ENCODE measurements around the gene PEX7.

PEX7 gene

DNA sequence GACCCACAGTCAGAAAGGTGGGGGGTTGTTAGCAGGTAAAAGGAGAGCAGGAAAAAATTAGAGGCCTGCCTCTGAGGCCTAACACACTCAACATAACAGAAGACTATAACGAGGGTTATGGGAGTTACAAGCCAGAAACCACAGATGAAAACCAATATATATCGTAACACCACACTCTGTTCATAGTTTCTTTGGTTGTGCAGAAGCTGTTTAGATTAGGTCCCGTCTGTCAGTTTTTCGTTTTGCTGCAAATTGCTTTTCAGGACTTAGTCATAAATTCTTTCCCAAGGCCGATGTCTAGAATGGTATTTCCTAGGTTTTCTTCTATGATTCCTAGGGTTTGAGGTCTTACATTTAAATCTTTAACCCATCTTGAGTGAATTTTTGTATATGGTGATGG, 26.4 kb upstream of the PEX7 start:
- no peak for DNase-seq (ENCODE audit: low read depth)
- no peak overlapping the region for H3K4me3 ChIP-seq (ENCODE audit: control insufficient read depth, low read depth, low read length)
- TF ChIP-seq, protein P1, sequence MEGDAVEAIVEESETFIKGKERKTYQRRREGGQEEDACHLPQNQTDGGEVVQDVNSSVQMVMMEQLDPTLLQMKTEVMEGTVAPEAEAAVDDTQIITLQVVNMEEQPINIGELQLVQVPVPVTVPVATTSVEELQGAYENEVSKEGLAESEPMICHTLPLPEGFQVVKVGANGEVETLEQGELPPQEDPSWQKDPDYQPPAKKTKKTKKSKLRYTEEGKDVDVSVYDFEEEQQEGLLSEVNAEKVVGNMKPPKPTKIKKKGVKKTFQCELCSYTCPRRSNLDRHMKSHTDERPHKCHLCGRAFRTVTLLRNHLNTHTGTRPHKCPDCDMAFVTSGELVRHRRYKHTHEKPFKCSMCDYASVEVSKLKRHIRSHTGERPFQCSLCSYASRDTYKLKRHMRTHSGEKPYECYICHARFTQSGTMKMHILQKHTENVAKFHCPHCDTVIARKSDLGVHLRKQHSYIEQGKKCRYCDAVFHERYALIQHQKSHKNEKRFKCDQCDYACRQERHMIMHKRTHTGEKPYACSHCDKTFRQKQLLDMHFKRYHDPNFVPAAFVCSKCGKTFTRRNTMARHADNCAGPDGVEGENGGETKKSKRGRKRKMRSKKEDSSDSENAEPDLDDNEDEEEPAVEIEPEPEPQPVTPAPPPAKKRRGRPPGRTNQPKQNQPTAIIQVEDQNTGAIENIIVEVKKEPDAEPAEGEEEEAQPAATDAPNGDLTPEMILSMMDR (conservative IDR thresholded peaks at IDR 0.05; ENCODE audit: control insufficient read depth, insufficient read depth, low read depth, low read length): no peak

DNA sequence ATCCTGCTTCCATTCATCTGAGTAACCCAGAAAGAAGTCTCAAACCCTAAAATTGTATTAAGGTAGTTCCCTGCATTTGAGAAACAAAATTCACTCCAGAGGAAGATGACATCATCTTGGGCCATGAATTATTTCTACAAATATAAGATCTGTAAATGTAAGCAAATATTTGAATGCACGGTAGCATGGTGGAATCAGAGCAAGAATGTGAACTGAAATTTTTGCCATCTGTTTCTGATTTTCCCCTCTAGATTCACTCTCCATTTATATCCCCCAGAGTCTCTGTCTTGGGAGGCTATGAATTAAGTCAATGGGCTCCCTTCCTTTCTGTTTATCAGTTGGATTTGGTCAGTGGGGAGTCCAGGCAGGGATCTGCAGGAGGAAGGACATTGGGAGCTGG, 24.3 kb upstream of the PEX7 start:
- TF ChIP-seq, protein P1 (conservative IDR thresholded peaks at IDR 0.05; ENCODE audit: control insufficient read depth, insufficient read depth, low read depth, low read length): no peak
- no peak overlapping the region for H3K4me3 ChIP-seq (ENCODE audit: control insufficient read depth, low read depth, low read length)
- no peak for DNase-seq (ENCODE audit: low read depth)

DNA sequence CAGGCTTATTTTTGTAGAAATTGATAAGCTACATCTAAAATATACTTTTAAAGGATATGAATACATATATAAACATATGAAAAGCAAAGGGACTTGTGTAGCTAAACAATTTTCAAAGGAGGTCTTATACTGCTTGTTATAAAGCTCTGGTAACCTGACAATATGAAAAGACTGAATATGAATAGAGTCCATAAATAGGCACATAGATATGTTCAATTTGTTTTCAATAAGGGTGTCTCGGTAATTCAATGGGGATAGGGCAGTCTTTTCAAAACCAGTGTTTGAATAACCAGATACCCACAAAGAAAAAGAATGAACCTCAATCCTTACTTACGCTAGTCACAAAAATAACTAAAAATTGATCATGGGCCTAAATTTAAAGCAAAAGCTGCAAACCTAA, 20.8 kb upstream of the PEX7 start:
- DNase-seq (ENCODE audit: low read depth): no peak
- TF ChIP-seq, protein P1 (conservative IDR thresholded peaks at IDR 0.05; ENCODE audit: control insufficient read depth, insufficient read depth, low read depth, low read length): no peak
- no peak overlapping the region for H3K4me3 ChIP-seq (ENCODE audit: control insufficient read depth, low read depth, low read length)

DNA sequence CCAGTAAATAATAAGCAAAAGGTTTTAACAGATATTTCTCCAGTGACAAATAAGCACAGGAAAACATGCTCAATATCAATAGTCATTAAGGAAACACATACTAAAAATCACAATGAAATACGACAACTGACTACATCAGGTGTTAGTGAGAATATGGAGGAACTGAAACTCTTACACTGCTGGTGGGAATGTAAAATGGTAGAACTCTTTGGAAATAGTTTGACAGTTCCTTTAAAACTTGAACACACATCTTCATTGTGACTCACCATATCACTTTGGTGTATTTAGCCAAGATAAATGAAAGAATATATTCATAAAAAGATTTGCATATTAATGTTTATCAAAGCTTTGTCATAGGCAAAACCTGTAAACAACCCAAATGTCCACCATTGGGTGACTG, 18.8 kb upstream of the PEX7 start:
- no peak overlapping the region for H3K4me3 ChIP-seq (ENCODE audit: control insufficient read depth, low read depth, low read length)
- TF ChIP-seq, protein P1 (conservative IDR thresholded peaks at IDR 0.05; ENCODE audit: control insufficient read depth, insufficient read depth, low read depth, low read length): no peak
- no peak for DNase-seq (ENCODE audit: low read depth)

DNA sequence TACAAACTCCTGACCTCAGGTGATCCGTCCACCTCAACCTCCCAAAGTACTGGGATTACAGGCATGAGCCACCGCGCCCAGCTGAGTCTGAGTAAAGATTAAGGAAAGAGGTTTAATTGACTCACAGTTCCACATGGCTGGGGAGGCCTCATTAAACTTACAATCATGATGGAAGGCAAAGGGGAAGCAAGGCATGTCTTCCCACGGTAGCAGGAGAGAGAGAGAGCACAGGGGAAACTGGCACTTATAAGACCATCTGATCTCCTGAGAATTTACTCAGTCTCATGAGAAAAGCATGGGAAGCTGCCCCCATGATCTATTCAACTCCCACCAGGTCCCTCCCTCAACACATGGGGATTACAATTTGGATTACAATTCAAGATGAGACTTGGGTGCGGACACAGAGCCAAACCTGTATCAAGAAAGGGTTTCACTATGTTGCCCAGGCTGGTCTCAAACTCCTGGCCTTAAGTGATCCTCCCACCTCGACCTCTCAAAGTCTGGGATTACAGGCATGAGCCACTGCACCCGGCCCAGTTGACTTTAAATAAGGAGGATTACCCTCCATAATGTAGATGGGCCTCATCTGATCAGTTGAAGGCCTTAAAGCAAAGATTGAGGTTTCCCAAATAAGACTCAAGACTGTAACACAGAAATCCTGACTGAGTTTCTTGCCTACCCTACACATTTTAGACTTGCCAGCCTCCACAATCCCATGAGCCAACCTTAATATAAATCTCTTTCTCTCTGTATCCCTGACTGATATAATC, 13.1 kb upstream of the PEX7 start:
- no peak for DNase-seq (ENCODE audit: low read depth)
- TF ChIP-seq, protein P1 (conservative IDR thresholded peaks at IDR 0.05; ENCODE audit: control insufficient read depth, insufficient read depth, low read depth, low read length): no peak
- H3K4me3 ChIP-seq (ENCODE audit: control insufficient read depth, low read depth, low read length): no peak overlapping the region

DNA sequence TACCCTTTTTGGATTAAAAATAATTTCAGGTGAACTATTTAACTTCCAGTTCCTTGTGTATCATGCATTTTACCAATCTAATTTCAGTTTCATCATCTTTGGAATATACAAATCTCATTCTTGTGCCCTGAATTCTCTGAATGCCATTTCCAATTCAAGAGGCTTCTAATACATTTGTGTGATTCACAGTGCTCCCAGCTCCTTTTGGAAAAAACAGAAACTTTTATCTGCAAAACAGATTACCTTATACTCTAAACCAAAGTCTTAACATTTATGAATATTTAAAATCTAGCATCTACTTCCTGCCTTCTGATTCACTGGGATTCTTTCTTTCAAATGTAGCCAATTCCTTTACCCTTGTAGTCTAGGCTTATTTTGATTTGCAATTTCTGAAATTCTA, 11.1 kb upstream of the PEX7 start:
- H3K4me3 ChIP-seq (ENCODE audit: control insufficient read depth, low read depth, low read length): no peak overlapping the region
- no peak for DNase-seq (ENCODE audit: low read depth)
- TF ChIP-seq, protein P1 (conservative IDR thresholded peaks at IDR 0.05; ENCODE audit: control insufficient read depth, insufficient read depth, low read depth, low read length): no peak
